Cardiac fibroblast (primary cell): Measurements from ENCODE around the gene CNTN1.

Experiments used
- DNase-seq, 2 donors: peaks; one replicate each; pipeline versions ENCODE4 v3.0.0 to v3.0.0-alpha.2; 2010; ENCODE audit warnings: low read depth in 2 of 2
- H3K4me3 ChIP-seq, 2 donors: replicated peaks in 1 of 2; 1 replicate in 1 of 2; 2 replicates in 1 of 2; pipeline ENCODE4 v1.5.1; 2011; ENCODE audit warnings: low read depth in 2 of 2, low read length in 2 of 2, mild to moderate bottlenecking in 2 of 2, moderate library complexity in 1 of 2
- CTCF ChIP-seq: IDR thresholded peaks from one replicate; pipeline ENCODE4 v1.5.1; 2011; ENCODE audit warnings: low read depth, mild to moderate bottlenecking, low read length, inconsistent platforms

Gene CNTN1

GRCh38 chr12:40843495-40843894 is 151.3 kb downstream of the CNTN1 start:
- no peak for DNase-seq
- no peak for TF ChIP-seq CTCF
- no peak overlapping the region for H3K4me3 ChIP-seq

- TF ChIP-seq CTCF, result no peak
- no peak overlapping the region for H3K4me3 ChIP-seq
- no peak for DNase-seq
Measured at GRCh38 chr12:40853221-40853620, 161.0 kb downstream of the CNTN1 start.

- no peak for TF ChIP-seq CTCF
- no peak overlapping the region for H3K4me3 ChIP-seq
- DNase-seq, result no peak
Measured at GRCh38 chr12:40854604-40855003, 162.4 kb downstream of the CNTN1 start.

GRCh38 chr12:40864891-40865290 is 172.7 kb downstream of the CNTN1 start:
- H3K4me3 ChIP-seq, result no peak overlapping the region
- no peak for TF ChIP-seq CTCF
- DNase-seq, result no peak

GRCh38 chr12:40870981-40871380 is 178.7 kb downstream of the CNTN1 start:
- DNase-seq, result no peak
- H3K4me3 ChIP-seq, result no peak overlapping the region
- no peak for TF ChIP-seq CTCF

GRCh38 chr12:40874868-40875267 is 182.6 kb downstream of the CNTN1 start:
- no peak overlapping the region for H3K4me3 ChIP-seq
- no peak for DNase-seq
- no peak for TF ChIP-seq CTCF

- no peak for TF ChIP-seq CTCF
- DNase-seq, result no peak
- no peak overlapping the region for H3K4me3 ChIP-seq
Measured at GRCh38 chr12:40889329-40889728, 197.1 kb downstream of the CNTN1 start.
